A204.1 (cell line): ENCODE results near the gene STK33.

Experiments used
- FAIRE-seq: peaks from 2 replicates; lab custom pipeline; 2012; peaks lifted over from hg19 to GRCh38; lab: Jason Lieb, UNC

Gene STK33

DNA sequence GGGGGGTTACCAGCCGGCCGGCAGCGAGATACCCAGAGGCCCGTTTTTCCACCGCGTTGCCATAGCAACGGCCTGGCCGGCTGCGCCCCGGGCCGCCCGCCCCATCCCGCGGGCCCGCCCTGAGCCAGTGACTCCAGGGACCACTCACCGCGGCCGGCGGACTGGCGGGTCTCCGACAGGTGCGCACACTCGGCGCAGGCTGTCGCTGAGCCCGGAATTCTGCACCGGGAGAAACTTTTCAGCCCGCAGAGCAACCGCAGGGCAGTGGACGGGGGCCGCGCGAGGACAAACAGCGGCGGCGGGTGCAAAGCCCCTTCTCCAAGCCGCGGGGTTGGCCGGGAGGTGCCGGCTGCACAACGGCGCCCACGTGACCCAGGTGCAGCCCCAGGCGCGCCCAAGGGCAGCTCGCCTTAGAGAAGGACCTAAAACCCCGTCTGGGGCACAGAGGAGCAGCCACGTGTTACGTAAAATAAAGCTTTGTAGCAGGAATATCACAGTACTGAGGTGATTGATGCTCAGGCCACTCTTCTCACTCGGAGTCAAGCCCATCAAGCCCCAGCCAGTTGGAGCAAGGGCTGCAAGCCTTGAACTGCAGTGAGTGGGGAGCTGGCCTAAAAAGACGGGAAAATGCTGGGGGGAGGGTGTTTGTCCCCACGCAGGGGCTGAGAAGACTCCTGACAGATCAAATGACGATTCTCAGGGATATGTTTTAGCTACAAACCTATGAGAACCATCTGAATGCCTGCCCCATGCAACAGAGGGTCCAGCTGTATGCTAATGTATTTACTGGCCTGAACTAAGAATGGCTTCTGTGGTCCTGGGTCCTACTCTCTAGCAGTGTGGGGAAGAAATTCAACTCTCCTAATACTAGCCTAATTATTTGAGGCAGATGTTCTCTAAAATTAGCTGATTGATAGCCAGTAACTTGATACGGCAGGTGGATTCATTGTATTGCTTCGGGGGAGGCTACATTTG lies at the start of gene STK33:
Gene STK33 (minus strand): TSS at position 294 of the 975 bp plus-strand sequence. CDS start 119,323 bp downstream, outside the sequence.
- FAIRE-seq = no peak

DNA sequence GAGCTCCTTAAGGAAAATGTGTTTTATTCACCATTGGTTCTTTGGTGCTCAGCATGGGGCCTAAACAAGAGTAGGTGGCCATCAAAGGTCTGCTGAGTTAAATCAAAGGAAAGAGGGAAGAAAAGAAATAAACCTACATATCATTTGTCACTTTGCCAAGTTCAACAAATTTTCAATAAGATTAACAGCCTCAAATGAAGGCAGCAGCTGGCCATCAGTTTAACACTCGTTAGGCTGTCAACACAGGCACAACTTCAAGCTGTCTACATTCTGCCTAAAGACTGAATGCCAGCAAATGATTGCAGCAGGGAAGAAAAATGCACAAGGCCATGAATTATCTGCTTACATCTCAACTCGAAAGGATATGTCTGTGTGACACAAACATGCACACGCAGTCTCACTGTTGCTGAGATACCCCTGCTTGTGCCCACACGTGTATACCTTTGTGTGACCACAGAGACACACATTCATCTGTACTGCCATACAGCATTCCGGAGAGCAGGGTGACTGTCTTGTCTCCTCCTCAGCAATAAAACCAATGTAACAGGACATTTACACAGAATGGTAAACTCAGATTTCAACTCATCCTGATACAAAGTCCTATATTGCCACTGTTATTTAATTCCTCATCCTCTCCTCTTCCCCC lies 48.3 kb upstream of the STK33 start:
- FAIRE-seq = no peak

DNA sequence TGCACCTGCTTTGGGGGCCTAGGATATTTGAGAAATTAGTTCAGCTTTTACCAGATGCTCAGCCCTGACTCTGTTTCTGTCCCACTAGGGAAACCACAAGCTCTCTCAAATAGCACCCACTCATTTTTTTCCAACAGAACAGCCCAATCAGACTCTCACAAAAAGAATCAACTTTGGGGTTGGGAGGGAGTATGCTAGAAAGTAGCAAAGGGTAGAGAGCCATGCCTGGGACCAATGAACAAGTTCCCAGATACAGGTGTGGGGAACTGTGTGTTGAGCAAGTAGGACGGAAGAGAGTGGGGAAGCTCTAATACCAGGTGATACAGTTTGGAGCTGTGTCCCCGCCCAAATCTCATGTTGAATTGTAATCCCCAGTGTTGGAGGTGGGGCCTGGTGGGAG lies 47.3 kb upstream of the STK33 start:
- FAIRE-seq = no peak

DNA sequence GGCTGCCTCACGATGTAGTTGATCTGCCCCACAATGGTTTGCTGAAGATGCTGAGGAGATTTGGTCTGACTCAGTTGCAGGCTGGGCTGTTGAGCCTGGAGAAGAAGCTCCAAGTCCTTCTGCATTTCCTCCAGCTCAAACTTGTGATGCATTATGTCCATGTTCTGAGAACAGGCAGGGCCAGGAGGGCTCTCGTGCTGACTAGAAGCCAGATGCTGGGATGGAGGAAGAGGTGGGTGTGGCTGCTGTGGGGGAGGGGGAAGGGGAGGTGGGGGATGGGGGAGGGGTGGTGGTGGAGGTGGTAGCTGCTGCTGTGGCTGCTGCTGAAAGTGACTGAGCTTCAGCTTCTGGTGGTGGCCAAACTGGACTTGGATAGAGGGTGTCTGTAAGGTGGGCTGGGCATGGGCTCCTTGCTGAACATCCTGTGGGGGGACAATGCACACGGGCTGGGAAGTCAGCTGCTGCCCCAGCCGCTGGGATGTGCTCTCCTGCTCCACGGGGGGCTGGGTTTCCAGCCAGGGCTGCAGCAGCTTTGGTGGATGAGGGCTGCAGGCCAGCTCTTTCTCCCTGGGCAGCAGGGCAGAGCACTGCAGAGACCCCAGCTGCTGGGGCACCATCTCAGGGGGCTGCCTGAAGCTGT lies 46.4 kb upstream of the STK33 start:
- no peak for FAIRE-seq

DNA sequence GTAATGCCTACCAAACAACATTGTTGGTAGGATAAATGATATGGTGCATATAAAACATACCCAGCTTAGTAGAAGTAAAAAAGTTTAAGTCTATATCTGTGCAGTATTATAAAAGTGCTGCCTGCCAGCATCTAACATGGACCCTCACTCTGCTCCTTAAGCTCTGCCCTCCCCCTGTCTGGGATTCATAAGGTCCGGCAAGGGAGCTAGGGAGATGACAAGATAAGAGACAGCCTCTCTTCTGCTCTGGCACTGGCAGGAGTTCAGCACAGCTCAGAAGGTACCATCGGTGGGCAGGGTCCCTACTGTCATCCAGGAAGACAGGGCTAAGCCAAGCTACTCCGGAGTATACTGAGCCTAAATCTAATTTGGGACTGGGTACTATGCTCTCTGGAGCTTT lies 45.6 kb upstream of the STK33 start:
- no peak for FAIRE-seq

DNA sequence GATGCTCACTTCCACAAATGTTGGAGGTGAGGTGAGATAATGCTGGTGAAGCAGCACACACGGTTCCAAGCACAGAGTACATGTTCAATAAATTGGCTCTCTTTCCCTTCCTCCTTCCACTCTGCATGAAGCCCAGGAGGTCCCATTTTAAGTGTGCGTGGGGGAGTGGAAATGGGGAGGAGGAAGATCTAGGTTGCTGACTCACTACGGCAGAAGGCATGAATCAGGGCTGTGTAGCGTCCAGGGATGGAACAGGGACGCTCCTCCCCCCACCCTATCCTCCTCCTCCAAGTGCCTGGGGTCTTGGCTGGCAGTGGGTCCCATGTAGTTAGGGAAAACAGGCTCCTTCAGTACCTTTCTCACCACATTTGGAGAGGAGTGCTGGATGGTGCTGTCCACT lies 44.3 kb upstream of the STK33 start:
- FAIRE-seq = no peak

DNA sequence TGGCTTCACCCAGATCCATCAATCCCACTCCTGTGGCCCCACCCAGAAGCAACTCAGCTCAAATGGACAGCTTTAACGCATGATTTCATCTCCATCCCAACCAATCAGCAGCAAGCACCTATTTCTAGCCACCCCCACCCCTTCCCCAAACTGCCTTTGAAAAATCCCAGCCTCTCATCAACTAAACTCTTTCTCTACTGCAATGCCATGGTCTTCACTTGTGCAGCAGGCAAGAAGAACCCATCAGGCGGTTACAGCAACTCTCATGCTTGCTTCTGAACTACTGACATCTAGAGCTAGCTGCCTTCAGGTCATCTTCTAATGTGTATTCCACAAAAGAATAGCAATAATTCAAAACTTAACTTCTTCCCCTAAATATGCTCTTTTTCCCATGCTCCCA lies 42.1 kb upstream of the STK33 start:
- no peak for FAIRE-seq

DNA sequence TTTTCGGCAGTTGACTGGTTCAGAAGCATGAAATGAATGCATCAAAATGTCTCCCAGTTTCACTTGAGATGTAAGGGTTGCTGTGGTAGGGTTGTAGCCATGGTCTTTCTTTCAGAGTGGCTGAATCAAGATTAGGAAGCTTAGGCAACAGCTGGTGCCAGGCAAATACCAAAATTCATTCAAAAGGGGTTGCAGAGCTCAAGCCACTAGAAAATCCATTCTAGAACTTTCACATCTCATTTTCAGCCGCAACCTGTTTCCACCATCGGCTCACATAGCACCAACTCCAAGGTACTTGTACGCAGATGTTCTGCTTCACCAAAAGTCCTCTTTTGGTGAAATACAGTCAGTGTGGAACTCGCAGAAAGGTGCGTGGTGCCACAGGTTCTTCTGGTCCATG lies 40.5 kb upstream of the STK33 start:
- no peak for FAIRE-seq

DNA sequence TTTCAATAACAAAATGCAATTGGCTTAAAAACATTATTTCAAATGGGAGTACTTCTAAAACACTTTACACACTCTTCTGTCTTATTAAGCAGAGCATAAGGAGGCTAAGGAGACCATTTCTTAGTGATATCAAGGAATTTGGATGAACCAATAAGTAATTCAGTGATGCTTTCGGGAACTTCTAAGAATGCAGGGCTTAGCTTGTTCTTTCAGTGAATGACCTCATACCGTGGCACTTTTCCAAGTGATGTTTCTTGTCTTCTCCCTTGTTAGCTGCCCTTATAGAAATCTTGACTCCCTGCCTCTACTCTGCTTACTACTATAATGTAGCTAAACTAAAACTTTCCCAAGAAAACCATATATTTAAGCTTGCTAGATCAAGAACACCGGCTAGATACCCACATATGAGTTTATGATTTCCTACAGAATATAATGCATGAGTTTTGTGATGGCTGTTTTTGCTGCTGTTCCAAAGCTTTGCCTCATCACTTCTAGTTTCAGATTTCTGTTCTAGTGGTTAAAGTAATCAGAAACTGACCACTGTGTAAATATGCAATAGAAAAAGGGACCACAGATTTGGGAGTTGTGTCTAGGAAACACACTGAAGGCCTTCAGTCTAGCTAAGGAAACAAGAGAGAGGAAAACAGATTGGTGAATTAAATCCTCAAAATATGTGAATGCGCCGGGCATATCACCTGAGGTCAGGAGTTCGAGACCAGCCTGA lies 37.5 kb upstream of the STK33 start:
- no peak for FAIRE-seq

DNA sequence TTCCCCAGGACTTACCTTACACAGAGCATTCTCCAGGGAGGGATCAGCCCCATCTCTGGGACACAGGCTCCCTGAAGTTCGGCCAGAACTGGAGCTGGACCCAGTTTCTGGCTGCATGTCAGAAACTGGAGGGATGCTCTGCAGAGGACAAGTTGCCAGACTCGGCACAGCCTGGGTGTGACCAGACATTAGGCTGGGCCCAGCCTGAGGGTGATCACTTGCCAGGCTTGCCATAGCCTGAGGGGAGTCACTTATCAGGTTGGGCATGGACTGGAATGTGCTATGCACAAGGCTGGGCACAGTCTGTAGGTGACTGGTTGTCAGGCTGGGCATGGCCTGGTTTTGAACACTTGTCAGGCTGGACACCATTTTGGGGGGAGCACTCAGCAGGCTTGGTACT lies 30.7 kb upstream of the STK33 start:
- FAIRE-seq = no peak

DNA sequence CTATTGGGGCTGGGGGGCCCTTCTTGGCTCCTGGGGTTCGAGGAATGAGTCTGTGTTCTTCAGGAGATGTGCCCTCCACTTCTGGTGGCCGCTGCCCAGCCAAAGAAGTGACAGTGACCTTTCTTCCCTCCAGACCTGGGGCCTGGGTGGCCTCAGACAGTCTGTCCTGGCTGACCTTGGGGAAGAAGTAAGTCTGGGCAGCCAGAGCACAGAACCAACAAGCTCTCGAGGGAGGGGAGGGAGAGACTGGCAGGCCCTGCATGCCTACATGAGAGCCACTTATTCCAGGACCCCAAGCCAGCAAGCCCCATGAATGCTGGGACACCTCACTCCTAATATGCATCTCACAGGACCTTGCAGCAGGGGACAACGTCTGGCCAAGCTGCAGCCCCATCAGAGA lies 27.1 kb upstream of the STK33 start:
- FAIRE-seq = no peak

DNA sequence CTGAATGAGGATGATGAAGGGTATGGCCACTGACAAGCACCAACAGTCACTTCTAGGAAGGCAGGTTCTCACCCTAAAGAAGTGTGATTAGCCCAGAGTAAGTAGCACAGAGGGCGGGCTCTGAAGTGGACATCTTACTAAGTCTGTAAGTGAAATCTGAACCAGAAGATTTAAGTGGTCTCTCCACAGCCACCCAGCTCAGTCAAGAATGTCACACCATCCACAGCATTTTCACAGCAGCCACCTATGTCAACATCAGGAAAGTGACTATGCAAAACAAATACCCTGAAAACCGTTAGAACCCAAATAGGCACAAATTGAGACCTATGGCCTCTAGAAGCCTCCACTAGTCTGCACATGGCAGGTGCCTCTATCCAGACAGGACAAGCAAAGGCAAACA lies 23.0 kb upstream of the STK33 start:
- no peak for FAIRE-seq

DNA sequence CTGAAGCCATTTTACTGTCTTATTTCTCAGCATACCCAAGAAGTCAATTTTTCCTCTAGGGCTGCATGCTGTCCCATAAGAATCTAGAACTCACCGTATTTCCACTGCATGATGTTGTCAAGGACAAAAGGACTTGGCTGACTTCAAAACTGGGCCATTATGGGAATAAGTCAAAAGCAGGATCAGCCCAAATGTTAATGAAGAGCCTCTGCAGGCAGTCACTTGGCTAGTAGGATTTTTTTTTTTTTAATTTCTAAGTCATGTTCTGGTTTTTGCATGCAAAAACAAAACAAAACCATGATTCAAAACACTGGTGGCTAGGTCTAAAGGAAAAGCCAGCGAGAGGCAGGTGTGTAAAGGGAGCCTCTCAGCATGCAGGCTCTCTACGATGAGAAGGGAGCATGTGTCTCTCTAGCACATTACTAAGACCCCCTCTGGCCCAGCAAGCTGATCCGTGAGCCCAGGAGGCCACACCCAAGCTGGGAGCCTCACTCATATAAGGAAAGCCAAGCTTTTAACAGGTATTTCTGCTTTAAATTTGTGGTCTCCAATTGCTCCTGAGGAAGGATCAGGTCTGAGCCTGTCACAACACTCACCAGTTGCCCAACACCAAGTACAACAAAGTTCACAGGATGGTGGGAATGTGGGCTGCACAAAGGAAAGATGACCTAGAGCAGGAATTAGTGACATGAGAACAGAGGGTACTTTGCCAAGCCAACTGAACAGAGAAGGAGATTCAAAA lies 21.4 kb upstream of the STK33 start:
- no peak for FAIRE-seq

DNA sequence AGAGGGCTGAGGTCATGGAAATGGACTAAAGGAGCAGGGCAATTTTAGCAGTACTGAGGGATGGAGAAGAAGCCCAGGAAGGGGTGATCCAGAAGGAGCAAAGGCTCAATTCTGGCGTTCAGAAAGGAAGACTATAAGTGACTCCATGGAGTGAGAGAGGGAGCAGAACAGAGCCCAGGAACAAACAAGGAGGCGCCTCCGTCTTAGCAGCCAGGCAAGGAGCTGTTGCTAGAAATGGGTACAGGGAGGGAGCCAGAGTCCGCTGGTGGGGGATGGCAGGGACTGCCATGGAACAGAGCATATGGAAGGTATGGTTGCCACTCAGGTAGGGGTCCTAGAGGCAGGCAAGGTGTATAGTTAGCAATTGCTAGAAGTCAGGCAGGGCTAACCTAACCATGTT lies 20.5 kb upstream of the STK33 start:
- no peak for FAIRE-seq

DNA sequence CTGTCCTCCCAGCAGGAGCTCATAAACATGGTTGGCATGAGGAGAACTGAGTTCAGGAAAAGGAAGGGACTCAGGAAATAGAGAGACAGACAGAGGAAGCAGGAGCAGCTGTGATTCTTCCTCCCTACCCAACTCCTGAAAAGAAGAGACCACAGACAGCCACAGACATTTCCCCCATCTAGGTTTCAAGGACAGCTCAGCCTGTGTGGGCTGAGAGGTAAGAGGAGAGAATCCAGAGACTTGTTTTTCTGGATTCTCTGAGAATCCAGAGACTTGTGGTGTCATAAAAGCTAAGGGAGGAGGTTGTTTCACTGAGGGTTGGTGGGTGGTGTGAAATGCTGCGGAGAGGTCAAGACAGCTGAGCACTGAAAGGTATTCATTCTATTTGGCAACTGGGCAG lies 19.0 kb upstream of the STK33 start:
- no peak for FAIRE-seq

DNA sequence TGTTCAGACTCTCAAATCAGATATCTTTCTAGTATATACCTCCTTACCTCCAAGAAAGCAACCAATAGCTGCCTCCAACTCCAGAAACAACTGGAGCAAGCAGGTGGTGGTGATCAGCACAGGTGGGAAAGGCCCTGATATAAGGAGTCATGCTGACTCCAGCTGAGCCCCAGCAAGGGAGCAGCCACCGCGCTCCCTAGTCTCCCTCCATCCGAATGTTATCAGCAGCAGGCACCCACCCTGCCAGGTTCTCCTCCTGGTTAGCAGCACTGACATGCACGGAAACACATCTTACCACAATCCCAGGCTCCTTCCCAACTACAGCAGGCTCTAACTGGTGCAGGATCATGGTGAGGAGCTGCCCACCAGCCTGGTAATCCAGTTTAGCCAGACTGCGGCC lies 18.5 kb upstream of the STK33 start:
- no peak for FAIRE-seq

DNA sequence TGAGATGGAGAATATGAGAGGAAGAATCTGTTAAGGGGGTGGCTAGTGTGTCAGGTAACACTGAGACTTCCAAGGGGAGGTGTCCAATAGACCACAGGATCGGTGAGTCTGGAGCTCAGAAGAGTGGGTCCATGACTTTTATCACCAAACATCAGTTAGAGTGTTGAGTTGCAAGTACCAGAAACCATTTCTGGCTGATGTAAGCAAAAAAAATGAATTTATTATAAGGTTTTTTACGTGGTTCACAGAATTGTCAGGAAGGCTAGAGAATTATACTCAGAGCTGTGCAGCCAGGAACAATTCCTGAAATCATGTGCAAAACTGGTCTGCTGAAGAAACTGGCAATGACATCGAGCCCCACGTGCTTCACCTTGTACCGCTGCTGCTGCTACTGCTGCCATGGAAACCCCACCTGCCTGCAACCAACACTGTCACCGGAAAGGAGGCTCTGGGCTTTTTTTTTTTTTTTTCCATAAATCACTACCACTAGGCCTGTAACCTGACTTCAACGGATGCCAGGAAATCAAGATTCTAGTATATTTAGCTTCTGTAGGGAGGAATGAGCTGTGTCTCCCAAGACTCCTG lies 16.6 kb upstream of the STK33 start:
- FAIRE-seq = no peak

DNA sequence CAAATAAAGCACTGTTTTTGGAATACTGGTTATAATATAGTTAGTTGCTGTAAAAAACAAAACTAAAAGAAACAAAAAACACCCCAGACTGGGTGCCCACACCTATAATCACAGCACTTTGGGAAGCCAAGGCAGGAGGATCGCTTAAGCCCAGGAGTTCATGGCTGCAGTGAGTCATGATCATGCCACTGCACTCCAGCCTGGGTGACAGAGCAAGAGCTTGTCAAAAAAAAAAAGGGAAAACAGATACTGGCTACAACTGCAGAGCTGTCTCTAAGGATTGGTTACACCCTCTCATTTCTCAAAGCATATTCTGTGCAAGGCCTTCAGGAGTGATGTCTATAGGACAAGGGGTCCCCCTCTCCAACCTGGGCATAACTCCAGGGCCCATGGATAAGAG lies 14.6 kb upstream of the STK33 start:
- FAIRE-seq = no peak

DNA sequence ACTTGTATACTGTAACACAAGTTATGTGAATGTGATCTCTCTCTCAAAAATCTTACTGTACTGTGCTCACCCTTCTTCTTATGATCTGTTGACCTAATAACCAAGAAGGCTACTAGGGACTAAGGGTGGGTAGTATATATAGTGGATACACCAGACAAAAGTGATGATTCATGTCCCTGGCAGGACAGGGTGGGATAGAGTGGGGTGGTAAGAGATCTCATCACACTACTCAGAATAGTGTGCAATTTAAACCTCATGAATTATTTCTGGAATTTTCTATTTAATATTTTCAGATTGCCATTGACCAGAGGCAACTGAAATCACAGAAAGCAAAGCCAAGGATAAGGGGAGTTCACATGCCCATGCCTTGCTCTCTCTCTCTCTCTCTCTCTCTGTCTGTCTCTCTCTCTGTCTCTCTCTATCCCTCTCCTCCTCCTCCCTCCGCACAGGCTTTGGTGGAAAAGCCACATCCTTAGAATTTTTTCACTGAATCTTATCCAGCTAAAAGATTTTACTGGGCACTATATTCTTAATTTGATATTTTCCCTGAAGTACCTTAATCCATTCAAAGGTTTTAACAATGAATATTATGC lies 12.0 kb upstream of the STK33 start:
- FAIRE-seq = no peak

DNA sequence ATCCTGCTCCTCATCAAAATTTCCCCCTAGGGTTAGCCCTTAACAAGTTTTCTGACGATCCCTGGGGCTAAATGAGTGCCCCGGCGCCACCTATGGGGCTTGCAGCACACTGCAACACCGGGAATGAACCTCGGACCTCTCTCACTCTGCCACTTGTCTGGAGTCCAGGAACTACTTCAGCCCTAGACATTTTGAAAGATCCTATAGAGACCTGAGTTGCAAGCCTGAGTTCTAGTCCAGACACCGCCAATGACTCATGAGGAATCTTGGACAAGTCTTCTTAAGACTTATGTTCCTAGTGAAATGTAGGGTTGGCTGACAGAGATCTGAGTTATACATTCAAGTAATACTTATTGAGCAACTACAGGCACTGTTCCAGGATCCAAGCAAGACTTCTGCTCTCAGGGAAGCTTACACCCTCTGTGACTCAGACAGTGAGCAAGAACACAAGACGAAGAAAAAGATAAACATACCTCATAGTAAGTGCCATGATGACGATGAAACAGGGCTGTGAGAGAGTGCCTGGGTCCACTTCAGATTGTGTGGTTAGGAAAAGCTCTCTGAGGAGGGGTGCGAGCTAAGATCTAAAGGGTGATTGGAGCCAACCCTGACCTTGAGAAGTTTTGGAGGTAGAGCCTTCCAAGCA lies 10.2 kb upstream of the STK33 start:
- no peak for FAIRE-seq

DNA sequence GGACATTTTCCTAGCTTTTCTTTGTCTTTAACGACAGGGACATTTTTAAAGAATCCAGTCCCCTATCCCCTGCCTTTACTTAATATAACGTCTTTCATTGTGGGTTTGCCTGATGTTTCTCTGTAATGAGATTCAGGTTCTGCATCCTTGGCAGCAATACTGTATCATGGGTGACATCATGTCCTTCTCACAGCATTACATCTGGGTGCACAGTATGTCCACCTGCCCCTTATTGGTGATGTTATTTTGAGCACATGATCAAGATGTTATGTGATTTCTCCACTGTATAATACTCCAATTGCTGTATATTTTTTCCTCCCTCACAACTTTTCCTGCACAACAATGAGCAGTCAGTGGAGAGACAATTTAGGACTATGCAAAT lies 9.7 kb upstream of the STK33 start:
- no peak for FAIRE-seq
